H1 (cell line): ENCODE data around the gene PRDM15. TPM values are rescaled to one million over a fixed set of nuclear protein-coding genes. Genes with fewer than 3 reads are reported as not detected.
A peak's percentile ranks its signal among the peaks of the same experiment; 100 is the strongest.

Experiments used
- CTCF ChIA-PET: fragments of 300-600 bp; sonication (Branson Sonifier 250); formaldehyde crosslinking; loops from one replicate; lab custom pipeline; 2021; ENCODE audit not compliant: partially characterized antibody; lab: Charles Lee
- POLR2A ChIA-PET: fragments of 300-600 bp; sonication (Branson Sonifier 250); formaldehyde crosslinking; loops from one replicate; lab custom pipeline; 2021; ENCODE audit warnings: inconsistent platforms; ENCODE audit not compliant: partially characterized antibody; lab: Charles Lee
- DNase-seq, 2 experiments: peaks; one replicate each; pipeline versions ENCODE4 v3.0.0 to v3.0.0-alpha.2; 2010 to 2022; ENCODE audit warnings: low spot score in 2 of 2, low read depth in 1 of 2, mixed read lengths in 1 of 2
- FAIRE-seq: peaks from 2 replicates; lab custom pipeline; 2011; peaks lifted over from hg19 to GRCh38; lab: Jason Lieb, UNC
- H2AFZ ChIP-seq: 2 replicates; pipeline ENCODE4 v1.8.1; 2012; ENCODE audit warnings: low read length, inconsistent platforms
- H2AK5ac ChIP-seq: 2 replicates; pipeline ENCODE4 v1.6.1; 2013; ENCODE audit warnings: low read depth, low read length
- H2BK120ac ChIP-seq: replicated peaks from 2 replicates; pipeline ENCODE3; 2013; ENCODE audit warnings: low read depth, low read length, inconsistent platforms
- H2BK12ac ChIP-seq: 2 replicates; pipeline ENCODE4 v1.6.1; 2013; ENCODE audit warnings: low read depth, low read length
- H2BK15ac ChIP-seq: 2 replicates; pipeline ENCODE4 v1.6.1; 2013; ENCODE audit warnings: low read length
- H2BK20ac ChIP-seq: 2 replicates; pipeline ENCODE4 v1.6.1; 2013; ENCODE audit warnings: low read length
- H2BK5ac ChIP-seq: 2 replicates; pipeline ENCODE4 v1.6.1; 2013; ENCODE audit warnings: low read depth, low read length
- H3K14ac ChIP-seq: 2 replicates; pipeline ENCODE4 v1.6.1; 2013; ENCODE audit warnings: inconsistent platforms; ENCODE audit not compliant: insufficient read length
- H3K18ac ChIP-seq: 2 replicates; pipeline ENCODE4 v1.6.1; 2013; ENCODE audit warnings: low read length; ENCODE audit errors: extremely low read depth
- H3K23ac ChIP-seq: 2 replicates; pipeline ENCODE4 v1.6.1; 2013; ENCODE audit warnings: inconsistent platforms; ENCODE audit not compliant: insufficient read length
- H3K23me2 ChIP-seq: 2 replicates; pipeline ENCODE4 v1.6.1; 2013; ENCODE audit warnings: low read depth, low read length
- H3K27ac ChIP-seq: 2 replicates; pipeline ENCODE4 v1.6.1; 2011; ENCODE audit warnings: low read depth, low read length, inconsistent platforms
- H3K27me3 ChIP-seq, 4 experiments: replicated peaks in 1 of 4; 1 replicate in 1 of 4; 2 replicates in 3 of 4; pipeline versions ENCODE4 v1.6.1 to v1.8.1; 2011 to 2013; ENCODE audit warnings: low read length in 3 of 4, mild to moderate bottlenecking in 3 of 4, inconsistent platforms in 2 of 4, mixed read lengths in 2 of 4, moderate library complexity in 1 of 4; ENCODE audit not compliant: control insufficient read depth in 3 of 4, insufficient read depth in 3 of 4; ENCODE audit errors: extremely low read depth in 1 of 4
- H3K36me3 ChIP-seq, 4 experiments: 2 replicates each; pipeline versions ENCODE4 v1.6.1 to v1.8.1; 2011 to 2013; ENCODE audit warnings: mild to moderate bottlenecking in 4 of 4, low read length in 3 of 4, moderate library complexity in 2 of 4, control low read depth in 1 of 4, inconsistent platforms in 1 of 4; ENCODE audit not compliant: insufficient read depth in 4 of 4, control insufficient read depth in 2 of 4
- H3K4ac ChIP-seq: replicated peaks from 2 replicates; pipeline ENCODE3; 2013; ENCODE audit warnings: low read length, low read depth, mixed read lengths, inconsistent platforms; ENCODE audit not compliant: insufficient read length
- H3K4me1 ChIP-seq, 4 experiments: replicated peaks in 1 of 4; 1 replicate in 1 of 4; 2 replicates in 3 of 4; pipeline versions ENCODE4 v1.6.1 to v1.8.1; 2011 to 2013; ENCODE audit warnings: low read length in 3 of 4, inconsistent platforms in 2 of 4, mixed read lengths in 1 of 4; ENCODE audit not compliant: insufficient read depth in 4 of 4, control insufficient read depth in 3 of 4
- H3K4me2 ChIP-seq, 2 experiments: 2 replicates each; pipeline versions ENCODE4 v1.6.1 to v1.8.1; 2011 to 2013; ENCODE audit warnings: low read depth in 2 of 2, low read length in 2 of 2, control low read depth in 1 of 2, inconsistent platforms in 1 of 2, mild to moderate bottlenecking in 1 of 2; ENCODE audit not compliant: insufficient read depth in 1 of 2
- H3K4me3 ChIP-seq, 4 experiments: fragments of 200-600, 300-600 bp in 1 of 4; sonication (generic), shearing (Covaris generic), sonication (Bioruptor Twin) in 1 of 4; 2 replicates each; pipeline versions ENCODE4 v1.5.1 to v1.8.1; 2011 to 2016; ENCODE audit warnings: low read length in 4 of 4, low read depth in 3 of 4, control low read depth in 2 of 4, inconsistent platforms in 2 of 4, mild to moderate bottlenecking in 2 of 4, mixed read lengths in 1 of 4, moderate library complexity in 1 of 4; ENCODE audit not compliant: insufficient read depth in 2 of 4; ENCODE audit errors: extremely low read depth in 1 of 4
- H3K56ac ChIP-seq: replicated peaks from 2 replicates; pipeline ENCODE3; 2013; ENCODE audit warnings: low read depth, mild to moderate bottlenecking, mixed read lengths, low read length, inconsistent platforms; ENCODE audit not compliant: insufficient read length
- H3K79me1 ChIP-seq: 2 replicates; pipeline ENCODE4 v1.6.1; 2013; ENCODE audit warnings: low read depth, low read length, control low read depth
- H3K79me2 ChIP-seq, 2 experiments: 2 replicates each; pipeline versions ENCODE4 v1.6.1 to v1.8.1; 2012 to 2013; ENCODE audit warnings: low read length in 2 of 2, mild to moderate bottlenecking in 2 of 2, inconsistent platforms in 1 of 2; ENCODE audit not compliant: insufficient read depth in 2 of 2, control insufficient read depth in 1 of 2
- H3K9ac ChIP-seq, 4 experiments: replicated peaks in 1 of 4; 1 replicate in 1 of 4; 2 replicates in 3 of 4; pipeline versions ENCODE4 v1.6.1 to v1.8.1; 2011 to 2013; ENCODE audit warnings: low read depth in 3 of 4, low read length in 3 of 4, control low read depth in 2 of 4, mild to moderate bottlenecking in 2 of 4, moderate library complexity in 2 of 4, inconsistent platforms in 1 of 4; ENCODE audit errors: extremely low read depth in 1 of 4
- H3K9me3 ChIP-seq, 2 experiments: 2 replicates each; pipeline versions ENCODE4 v1.6.1 to v1.8.1; 2012 to 2013; ENCODE audit warnings: mild to moderate bottlenecking in 2 of 2, moderate library complexity in 2 of 2, control low read depth in 1 of 2, inconsistent platforms in 1 of 2, low read depth in 1 of 2, low read length in 1 of 2, mixed read lengths in 1 of 2; ENCODE audit not compliant: insufficient read depth in 2 of 2
- H4K20me1 ChIP-seq, 2 experiments: replicated peaks in 1 of 2; 2 replicates each; pipeline versions ENCODE3 to v1.8.1; 2011 to 2013; ENCODE audit warnings: inconsistent platforms in 2 of 2, low read length in 2 of 2, mild to moderate bottlenecking in 1 of 2; ENCODE audit not compliant: insufficient read depth in 2 of 2, control insufficient read depth in 1 of 2
- H4K5ac ChIP-seq: 2 replicates; pipeline ENCODE4 v1.6.1; 2013; ENCODE audit warnings: low read length, low read depth, mixed read lengths, inconsistent platforms; ENCODE audit not compliant: insufficient read length
- H4K8ac ChIP-seq: 2 replicates; pipeline ENCODE4 v1.8.0; 2013; ENCODE audit warnings: mild to moderate bottlenecking, moderate library complexity, low read length, inconsistent platforms; ENCODE audit not compliant: insufficient read depth; ENCODE audit errors: extremely low read depth
- H4K91ac ChIP-seq: replicated peaks from 2 replicates; pipeline ENCODE3; 2013; ENCODE audit warnings: low read length, mixed read lengths, inconsistent platforms; ENCODE audit not compliant: insufficient read length
- ATF2 ChIP-seq: IDR thresholded peaks from 2 replicates; pipeline ENCODE4 v1.6.1; 2012; ENCODE audit warnings: low read length, inconsistent platforms
- JUN ChIP-seq: IDR thresholded peaks from 2 replicates; pipeline ENCODE4 v1.6.1; 2011; ENCODE audit warnings: low read depth, mild to moderate bottlenecking, improper control_type of control experiment, low read length
- KDM1A ChIP-seq: fragments of 200-600, 300-600 bp; sonication (generic); IDR thresholded peaks from 2 replicates; pipeline ENCODE4 v1.7.1; 2016; ENCODE audit warnings: mild to moderate bottlenecking, low read length, borderline replicate concordance
- KDM4A ChIP-seq: IDR thresholded peaks from one replicate; pipeline ENCODE4 v1.7.1; 2012; ENCODE audit warnings: low read depth, mild to moderate bottlenecking, moderate library complexity, low read length, inconsistent platforms; ENCODE audit not compliant: severe bottlenecking
- POLR2AphosphoS5 ChIP-seq: IDR thresholded peaks from 2 replicates; pipeline ENCODE4 v1.6.1; 2011; ENCODE audit warnings: low read depth, low read length
- SAP30 ChIP-seq: fragments of 300-600 bp; sonication (generic); IDR thresholded peaks from 2 replicates; pipeline ENCODE4 v1.7.1; 2012; ENCODE audit warnings: low read length, moderate library complexity, mild to moderate bottlenecking, inconsistent platforms; ENCODE audit not compliant: insufficient read depth, insufficient replicate concordance
- SIN3A ChIP-seq, 2 experiments: IDR thresholded peaks in 1 of 2; conservative IDR thresholded peaks in 1 of 2; 2 replicates each; pipeline ENCODE4 v1.6.1; 2011 to 2012; ENCODE audit warnings: low read length in 2 of 2, improper control_type of control experiment in 1 of 2, low read depth in 1 of 2, mild to moderate bottlenecking in 1 of 2
- YY1 ChIP-seq: IDR thresholded peaks from 2 replicates; pipeline ENCODE4 v1.6.1; 2011; ENCODE audit warnings: low read depth, mild to moderate bottlenecking, low read length
- WGBS, 2 experiments: shearing (Covaris generic) in 1 of 2; methylation state at CpG; one replicate each; pipeline versions ENCODE4 v1.1.6 to v1.1.7; 2013 to 2015; ENCODE audit warnings: low lambda C conversion rate in 2 of 2, mixed read lengths in 2 of 2, inconsistent platforms in 1 of 2, low coverage in 1 of 2, missing lambda C conversion rate in 1 of 2; ENCODE audit not compliant: insufficient replicate concordance in 2 of 2, insufficient coverage in 1 of 2, insufficient read length in 1 of 2; ENCODE audit errors: extremely low coverage in 1 of 2, missing lambda C conversion rate in 1 of 2; 5-methylcytosine and 5-hydroxymethylcytosine counted together
- polyA plus RNA-seq, 7 experiments: library from polyadenylated mRNA; depleted of rRNA in 3 of 7; stranded (reverse) in 5 of 7; unstranded in 2 of 7; fragments of >200 nt in 5 of 7; fragments of 200-250 nt in 2 of 7; gene quantifications; 1 replicate in 5 of 7; 2 replicates in 1 of 7; 4 replicates in 1 of 7; pipeline versions ENCODE4 v1.2.1 to v1.2.3, GENCODE V29; 2011 to 2013; ENCODE audit warnings: missing spikeins in 2 of 7, mixed read lengths in 2 of 7
- total RNA-seq: library from RNA; stranded (reverse); fragmentation: NEBNext Ultra II Directional; extraction: Animal tissue kit (Norgen Biotek cat#: 25700); gene quantifications from 2 replicates; pipeline ENCODE4 v1.2.1, GENCODE V29; 2021

PRDM15 gene
- total and polyA plus RNA-seq, 2 of the 8 experiments (the other 6 are each of a cell fraction or from before 2014, with no cell fraction given) = 9.7 to 10.5 TPM

- H3K79me1 ChIP-seq = peaks cover 10% of the 10 kb centered on the region; the same call in 1 of the 2 replicates
- H4K5ac ChIP-seq = no peak overlapping the region
- no peak overlapping the region for H2AFZ ChIP-seq
- POLR2A ChIA-PET = no interaction called here
- no peak overlapping the region; the same call in 1 of the 2 replicates for H4K8ac ChIP-seq
- H3K14ac ChIP-seq = no peak overlapping the region
- no peak overlapping the region for H2BK20ac ChIP-seq
- no peak overlapping the region for H2BK120ac ChIP-seq
- no peak overlapping the region for H3K27ac ChIP-seq
- no peak overlapping the region for H2BK15ac ChIP-seq
- no peaks in the 10 kb centered on the region for H3K27me3 ChIP-seq
- H3K56ac ChIP-seq = no peak overlapping the region
- FAIRE-seq = no peak
- no peak overlapping the region for H3K23ac ChIP-seq
- H3K36me3 ChIP-seq = peaks cover 0 to 6% (median 3%) of the 10 kb centered on the region in 4 experiments; a peak in 5 of 8 replicates
- no peak overlapping the region for H3K4ac ChIP-seq
- peaks cover 2 to 28% of the 10 kb centered on the region in 2 experiments for H4K20me1 ChIP-seq
- H3K18ac ChIP-seq = no peak overlapping the region
- peaks cover 2 to 12% (median 6%) of the 10 kb centered on the region in 4 experiments; a peak in 5 of 7 replicates for H3K4me1 ChIP-seq
- peak overlapping the region; percentile 33; the same call in 1 of the 2 replicates for H2AK5ac ChIP-seq
- no peak overlapping the region for H3K4me3 ChIP-seq
- no peak overlapping the region for H3K9ac ChIP-seq
- H2BK12ac ChIP-seq = no peak overlapping the region
- no peak overlapping the region for H2BK5ac ChIP-seq
- no peak for DNase-seq
- H3K4me2 ChIP-seq = no peak overlapping the region
- CTCF ChIA-PET = interaction anchor here (1.6 to 4.1 kb wide), 3 partner anchors 14 to 219 kb away, joined by 4 to 21 read pairs (median 4); no protein-coding TSS in a partner anchor
- 84% methylated on average over 8 of the region's 8 CpGs; no CpG with 5 or more reads in 1 of the 2 experiments for WGBS, 2 experiments
- H3K9me3 ChIP-seq = peaks cover 0 to 2% of the 10 kb centered on the region in 2 experiments; a peak in 1 of 4 replicates
- no peak overlapping the region for H4K91ac ChIP-seq
- peaks cover 19% of the 10 kb centered on the region; the same call in 1 of the 2 replicates for H3K23me2 ChIP-seq
- H3K79me2 ChIP-seq = no peaks in the 10 kb centered on the region; a peak in 1 of 4 replicates
- TF ChIP-seq SIN3A (conservative IDR thresholded peaks at IDR 0.05 in 1 of 2, IDR thresholded peaks at IDR 0.05 in 1 of 2; ENCODE audit: low read depth in 1 of 2, low read length in 2 of 2) (no peak), KDM1A (no peak), JUN (no peak), YY1 (no peak), KDM4A (no peak), SAP30 (no peak), ATF2 (no peak), POLR2AphosphoS5 (no peak)
Observed at GRCh38 chr21:41831453-41831831, 47.7 kb downstream of the PRDM15 start.
